Daoy (cell line): ENCODE results near the gene NDUFB11. TPM values are rescaled to one million over a fixed set of nuclear protein-coding genes. Genes with fewer than 3 reads are reported as not detected.
A peak's percentile ranks its signal among the peaks of the same experiment; 100 is the strongest.

Experiments
- DNase-seq: peaks from one replicate; pipeline ENCODE4 v3.0.0-alpha.2; 2015; ENCODE audit warnings: low read depth
- total RNA-seq: library from RNA; depleted of rRNA; stranded (reverse); fragments of >200 nt; shearing (Covaris generic); gene quantifications from 2 replicates; pipeline ENCODE4 v1.2.3, GENCODE V29; 2014; rRNA removed

NDUFB11 gene
- total RNA-seq: 91.7 and 137 TPM in 2 replicates

- peak; percentile 94 for DNase-seq
Measured at GRCh38 chrX:47144626-47145394, at the start of gene NDUFB11, which contains the start of gene RBM10. NDUFB11 (minus strand) TSS chrX:47144702; CDS start chrX:47144679, 23 bp downstream. RBM10 (plus strand) TSS chrX:47145221; CDS start chrX:47147482, 2,261 bp downstream.

- peak; percentile 90 for DNase-seq
Measured at GRCh38 chrX:47193475-47194193, 49.1 kb upstream of the NDUFB11 start, which contains the start of gene UBA1. UBA1 (plus strand) TSS chrX:47193829; CDS start chrX:47198803, 4,974 bp downstream.

- DNase-seq: no peak
Measured at GRCh38 chrX:47191806-47192401, 47.4 kb upstream of the NDUFB11 start.

- DNase-seq: no peak
Measured at GRCh38 chrX:47191331-47191730, 46.8 kb upstream of the NDUFB11 start.

GRCh38 chrX:47190445-47191269, 46.2 kb upstream of the NDUFB11 start:
- peak; percentile 91 for DNase-seq

- DNase-seq: no peak
Measured at GRCh38 chrX:47189906-47190305, 45.4 kb upstream of the NDUFB11 start.

- no peak for DNase-seq
Measured at GRCh38 chrX:47187106-47187677, 42.7 kb upstream of the NDUFB11 start.

- DNase-seq: no peak
Measured at GRCh38 chrX:47186096-47186740, 41.7 kb upstream of the NDUFB11 start.

GRCh38 chrX:47185241-47185640, 40.7 kb upstream of the NDUFB11 start:
- no peak for DNase-seq

GRCh38 chrX:47184486-47184885, 40.0 kb upstream of the NDUFB11 start:
- DNase-seq: no peak

- no peak for DNase-seq
Measured at GRCh38 chrX:47182106-47182700, 37.7 kb upstream of the NDUFB11 start.

GRCh38 chrX:47181301-47181700, 36.8 kb upstream of the NDUFB11 start:
- DNase-seq: no peak

GRCh38 chrX:47180346-47180745, 35.8 kb upstream of the NDUFB11 start:
- no peak for DNase-seq

GRCh38 chrX:47179928-47180255, 35.4 kb upstream of the NDUFB11 start:
- DNase-seq: no peak

GRCh38 chrX:47179221-47179927, 34.9 kb upstream of the NDUFB11 start:
- DNase-seq: no peak

GRCh38 chrX:47178337-47178736, 33.8 kb upstream of the NDUFB11 start:
- DNase-seq: no peak

GRCh38 chrX:47177079-47177478, 32.6 kb upstream of the NDUFB11 start:
- no peak for DNase-seq

- DNase-seq: no peak
Measured at GRCh38 chrX:47176101-47176740, 31.7 kb upstream of the NDUFB11 start.

- DNase-seq: no peak
Measured at GRCh38 chrX:47175588-47175980, 31.1 kb upstream of the NDUFB11 start.
